H1 (cell line): ENCODE measurements around the gene NOS3. TPM values are rescaled to one million over a fixed set of nuclear protein-coding genes. Genes with fewer than 3 reads are reported as not detected.

Experiments used
- CTCF ChIA-PET: fragments of 300-600 bp; sonication (Branson Sonifier 250); formaldehyde crosslinking; loops from one replicate; lab custom pipeline; 2021; ENCODE audit not compliant: partially characterized antibody; lab: Charles Lee
- POLR2A ChIA-PET: fragments of 300-600 bp; sonication (Branson Sonifier 250); formaldehyde crosslinking; loops from one replicate; lab custom pipeline; 2021; ENCODE audit warnings: inconsistent platforms; ENCODE audit not compliant: partially characterized antibody; lab: Charles Lee
- DNase-seq, 2 experiments: peaks; one replicate each; pipeline versions ENCODE4 v3.0.0 to v3.0.0-alpha.2; 2010 to 2022; ENCODE audit warnings: low spot score in 2 of 2, low read depth in 1 of 2, mixed read lengths in 1 of 2
- FAIRE-seq: peaks from 2 replicates; lab custom pipeline; 2011; peaks lifted over from hg19 to GRCh38; lab: Jason Lieb, UNC
- H2AFZ ChIP-seq: 2 replicates; pipeline ENCODE4 v1.8.1; 2012; ENCODE audit warnings: low read length, inconsistent platforms
- H2AK5ac ChIP-seq: 2 replicates; pipeline ENCODE4 v1.6.1; 2013; ENCODE audit warnings: low read depth, low read length
- H2BK120ac ChIP-seq: replicated peaks from 2 replicates; pipeline ENCODE3; 2013; ENCODE audit warnings: low read depth, low read length, inconsistent platforms
- H2BK12ac ChIP-seq: 2 replicates; pipeline ENCODE4 v1.6.1; 2013; ENCODE audit warnings: low read depth, low read length
- H2BK15ac ChIP-seq: 2 replicates; pipeline ENCODE4 v1.6.1; 2013; ENCODE audit warnings: low read length
- H2BK20ac ChIP-seq: 2 replicates; pipeline ENCODE4 v1.6.1; 2013; ENCODE audit warnings: low read length
- H2BK5ac ChIP-seq: 2 replicates; pipeline ENCODE4 v1.6.1; 2013; ENCODE audit warnings: low read depth, low read length
- H3K14ac ChIP-seq: 2 replicates; pipeline ENCODE4 v1.6.1; 2013; ENCODE audit warnings: inconsistent platforms; ENCODE audit not compliant: insufficient read length
- H3K18ac ChIP-seq: 2 replicates; pipeline ENCODE4 v1.6.1; 2013; ENCODE audit warnings: low read length; ENCODE audit errors: extremely low read depth
- H3K23ac ChIP-seq: 2 replicates; pipeline ENCODE4 v1.6.1; 2013; ENCODE audit warnings: inconsistent platforms; ENCODE audit not compliant: insufficient read length
- H3K23me2 ChIP-seq: 2 replicates; pipeline ENCODE4 v1.6.1; 2013; ENCODE audit warnings: low read depth, low read length
- H3K27ac ChIP-seq: 2 replicates; pipeline ENCODE4 v1.6.1; 2011; ENCODE audit warnings: low read depth, low read length, inconsistent platforms
- H3K27me3 ChIP-seq, 4 experiments: replicated peaks in 1 of 4; 1 replicate in 1 of 4; 2 replicates in 3 of 4; pipeline versions ENCODE4 v1.6.1 to v1.8.1; 2011 to 2013; ENCODE audit warnings: low read length in 3 of 4, mild to moderate bottlenecking in 3 of 4, inconsistent platforms in 2 of 4, mixed read lengths in 2 of 4, moderate library complexity in 1 of 4; ENCODE audit not compliant: control insufficient read depth in 3 of 4, insufficient read depth in 3 of 4; ENCODE audit errors: extremely low read depth in 1 of 4
- H3K36me3 ChIP-seq, 4 experiments: 2 replicates each; pipeline versions ENCODE4 v1.6.1 to v1.8.1; 2011 to 2013; ENCODE audit warnings: mild to moderate bottlenecking in 4 of 4, low read length in 3 of 4, moderate library complexity in 2 of 4, control low read depth in 1 of 4, inconsistent platforms in 1 of 4; ENCODE audit not compliant: insufficient read depth in 4 of 4, control insufficient read depth in 2 of 4
- H3K4ac ChIP-seq: replicated peaks from 2 replicates; pipeline ENCODE3; 2013; ENCODE audit warnings: low read length, low read depth, mixed read lengths, inconsistent platforms; ENCODE audit not compliant: insufficient read length
- H3K4me1 ChIP-seq, 4 experiments: replicated peaks in 1 of 4; 1 replicate in 1 of 4; 2 replicates in 3 of 4; pipeline versions ENCODE4 v1.6.1 to v1.8.1; 2011 to 2013; ENCODE audit warnings: low read length in 3 of 4, inconsistent platforms in 2 of 4, mixed read lengths in 1 of 4; ENCODE audit not compliant: insufficient read depth in 4 of 4, control insufficient read depth in 3 of 4
- H3K4me2 ChIP-seq, 2 experiments: 2 replicates each; pipeline versions ENCODE4 v1.6.1 to v1.8.1; 2011 to 2013; ENCODE audit warnings: low read depth in 2 of 2, low read length in 2 of 2, control low read depth in 1 of 2, inconsistent platforms in 1 of 2, mild to moderate bottlenecking in 1 of 2; ENCODE audit not compliant: insufficient read depth in 1 of 2
- H3K4me3 ChIP-seq, 4 experiments: fragments of 200-600, 300-600 bp in 1 of 4; sonication (generic), shearing (Covaris generic), sonication (Bioruptor Twin) in 1 of 4; 2 replicates each; pipeline versions ENCODE4 v1.5.1 to v1.8.1; 2011 to 2016; ENCODE audit warnings: low read length in 4 of 4, low read depth in 3 of 4, control low read depth in 2 of 4, inconsistent platforms in 2 of 4, mild to moderate bottlenecking in 2 of 4, mixed read lengths in 1 of 4, moderate library complexity in 1 of 4; ENCODE audit not compliant: insufficient read depth in 2 of 4; ENCODE audit errors: extremely low read depth in 1 of 4
- H3K56ac ChIP-seq: replicated peaks from 2 replicates; pipeline ENCODE3; 2013; ENCODE audit warnings: low read depth, mild to moderate bottlenecking, mixed read lengths, low read length, inconsistent platforms; ENCODE audit not compliant: insufficient read length
- H3K79me1 ChIP-seq: 2 replicates; pipeline ENCODE4 v1.6.1; 2013; ENCODE audit warnings: low read depth, low read length, control low read depth
- H3K79me2 ChIP-seq, 2 experiments: 2 replicates each; pipeline versions ENCODE4 v1.6.1 to v1.8.1; 2012 to 2013; ENCODE audit warnings: low read length in 2 of 2, mild to moderate bottlenecking in 2 of 2, inconsistent platforms in 1 of 2; ENCODE audit not compliant: insufficient read depth in 2 of 2, control insufficient read depth in 1 of 2
- H3K9ac ChIP-seq, 4 experiments: replicated peaks in 1 of 4; 1 replicate in 1 of 4; 2 replicates in 3 of 4; pipeline versions ENCODE4 v1.6.1 to v1.8.1; 2011 to 2013; ENCODE audit warnings: low read depth in 3 of 4, low read length in 3 of 4, control low read depth in 2 of 4, mild to moderate bottlenecking in 2 of 4, moderate library complexity in 2 of 4, inconsistent platforms in 1 of 4; ENCODE audit errors: extremely low read depth in 1 of 4
- H3K9me3 ChIP-seq, 2 experiments: 2 replicates each; pipeline versions ENCODE4 v1.6.1 to v1.8.1; 2012 to 2013; ENCODE audit warnings: mild to moderate bottlenecking in 2 of 2, moderate library complexity in 2 of 2, control low read depth in 1 of 2, inconsistent platforms in 1 of 2, low read depth in 1 of 2, low read length in 1 of 2, mixed read lengths in 1 of 2; ENCODE audit not compliant: insufficient read depth in 2 of 2
- H4K20me1 ChIP-seq, 2 experiments: replicated peaks in 1 of 2; 2 replicates each; pipeline versions ENCODE3 to v1.8.1; 2011 to 2013; ENCODE audit warnings: inconsistent platforms in 2 of 2, low read length in 2 of 2, mild to moderate bottlenecking in 1 of 2; ENCODE audit not compliant: insufficient read depth in 2 of 2, control insufficient read depth in 1 of 2
- H4K5ac ChIP-seq: 2 replicates; pipeline ENCODE4 v1.6.1; 2013; ENCODE audit warnings: low read length, low read depth, mixed read lengths, inconsistent platforms; ENCODE audit not compliant: insufficient read length
- H4K8ac ChIP-seq: 2 replicates; pipeline ENCODE4 v1.8.0; 2013; ENCODE audit warnings: mild to moderate bottlenecking, moderate library complexity, low read length, inconsistent platforms; ENCODE audit not compliant: insufficient read depth; ENCODE audit errors: extremely low read depth
- H4K91ac ChIP-seq: replicated peaks from 2 replicates; pipeline ENCODE3; 2013; ENCODE audit warnings: low read length, mixed read lengths, inconsistent platforms; ENCODE audit not compliant: insufficient read length
- CTCF ChIP-seq, 3 experiments: IDR thresholded peaks; 1 replicate in 2 of 3; 2 replicates in 1 of 3; pipeline versions ENCODE4 v1.5.1 to v1.6.1; 2011; ENCODE audit warnings: low read length in 3 of 3, mild to moderate bottlenecking in 3 of 3, inconsistent platforms in 2 of 3, low read depth in 1 of 3, moderate library complexity in 1 of 3; ENCODE audit not compliant: insufficient read depth in 1 of 3; ENCODE audit errors: control extremely low read depth in 1 of 3
- GABPA ChIP-seq: IDR thresholded peaks from 2 replicates; pipeline ENCODE4 v1.6.1; 2011; ENCODE audit warnings: mild to moderate bottlenecking, low read length, moderate library complexity, borderline replicate concordance; ENCODE audit not compliant: insufficient read depth
- HDAC2 ChIP-seq, 2 experiments: fragments of 300-600 bp in 1 of 2; sonication (generic) in 1 of 2; IDR thresholded peaks; 2 replicates each; pipeline ENCODE4 v1.6.1; 2011 to 2012; ENCODE audit warnings: low read depth in 2 of 2, low read length in 2 of 2, mild to moderate bottlenecking in 2 of 2, moderate library complexity in 2 of 2, borderline replicate concordance in 1 of 2, inconsistent platforms in 1 of 2
- KDM4A ChIP-seq: IDR thresholded peaks from one replicate; pipeline ENCODE4 v1.7.1; 2012; ENCODE audit warnings: low read depth, mild to moderate bottlenecking, moderate library complexity, low read length, inconsistent platforms; ENCODE audit not compliant: severe bottlenecking
- MAX ChIP-seq: IDR thresholded peaks from 2 replicates; pipeline ENCODE4 v1.6.1; 2012; ENCODE audit warnings: inconsistent platforms
- SUZ12 ChIP-seq: fragments of 200-600 bp; sonication (generic); IDR thresholded peaks from 2 replicates; pipeline ENCODE4 v1.6.1; 2012; ENCODE audit warnings: mild to moderate bottlenecking, inconsistent platforms, low read length, moderate library complexity, mixed read lengths
- WGBS, 2 experiments: shearing (Covaris generic) in 1 of 2; methylation state at CpG; one replicate each; pipeline versions ENCODE4 v1.1.6 to v1.1.7; 2013 to 2015; ENCODE audit warnings: low lambda C conversion rate in 2 of 2, mixed read lengths in 2 of 2, inconsistent platforms in 1 of 2, low coverage in 1 of 2, missing lambda C conversion rate in 1 of 2; ENCODE audit not compliant: insufficient replicate concordance in 2 of 2, insufficient coverage in 1 of 2, insufficient read length in 1 of 2; ENCODE audit errors: extremely low coverage in 1 of 2, missing lambda C conversion rate in 1 of 2; 5-methylcytosine and 5-hydroxymethylcytosine counted together
- polyA plus RNA-seq, 7 experiments: library from polyadenylated mRNA; depleted of rRNA in 3 of 7; stranded (reverse) in 5 of 7; unstranded in 2 of 7; fragments of >200 nt in 5 of 7; fragments of 200-250 nt in 2 of 7; gene quantifications; 1 replicate in 5 of 7; 2 replicates in 1 of 7; 4 replicates in 1 of 7; pipeline versions ENCODE4 v1.2.1 to v1.2.3, GENCODE V29; 2011 to 2013; ENCODE audit warnings: missing spikeins in 2 of 7, mixed read lengths in 2 of 7
- total RNA-seq: library from RNA; stranded (reverse); fragmentation: NEBNext Ultra II Directional; extraction: Animal tissue kit (Norgen Biotek cat#: 25700); gene quantifications from 2 replicates; pipeline ENCODE4 v1.2.1, GENCODE V29; 2021

Gene NOS3
- total and polyA plus RNA-seq, 2 of the 8 experiments (the other 6 are each of a cell fraction or from before 2014, with no cell fraction given), result 4.4 to 16.2 TPM

- H2BK5ac ChIP-seq, result peak overlapping the region; percentile 71; the same call in 1 of the 2 replicates
- H2AK5ac ChIP-seq, result no peak overlapping the region
- H3K27ac ChIP-seq, result no peak overlapping the region
- H4K5ac ChIP-seq, result peak overlapping the region; percentile 60
- H4K8ac ChIP-seq, result peak overlapping the region; percentile 46
- FAIRE-seq (no peak), DNase-seq (peak in 1 of 2 experiments; percentile 72)
- H3K14ac ChIP-seq, result no peak overlapping the region
- H2BK120ac ChIP-seq, result no peak overlapping the region
- peak overlapping the region; percentile 33 to 93 (median 58) for H3K4me3 ChIP-seq
- no peaks in the 10 kb centered on the region for H3K79me2 ChIP-seq
- peaks cover 24% of the 10 kb centered on the region for H3K23me2 ChIP-seq
- peak overlapping the region; percentile 83 for H3K18ac ChIP-seq
- peaks cover 2 to 24% (median 22%) of the 10 kb centered on the region in 4 experiments for H3K27me3 ChIP-seq
- no peak overlapping the region for H2BK20ac ChIP-seq
- no peak overlapping the region for H3K4ac ChIP-seq
- CTCF ChIA-PET, result interaction anchor here (0.9 to 27.0 kb wide), 7 partner anchors 0 to 140 kb away, joined by 3 to 797 read pairs (median 5); partner anchors contain the start of gene KCNH2
- H3K23ac ChIP-seq, result no peak overlapping the region
- H4K20me1 ChIP-seq, result peaks cover 2 to 9% of the 10 kb centered on the region in 2 experiments
- H4K91ac ChIP-seq, result peak overlapping the region; percentile 81
- no peaks in the 10 kb centered on the region for H3K9me3 ChIP-seq
- H2AFZ ChIP-seq, result 0 out of 2 replicates have a peak overlapping the region, but pooled peaks have one; percentile 66
- POLR2A ChIA-PET, result interaction anchor here (1.9 kb wide), 1 partner anchor 10 kb away, joined by 6 read pairs; no protein-coding TSS in a partner anchor
- H3K56ac ChIP-seq, result peak overlapping the region; percentile 42
- peak overlapping the region in 2 of 4 experiments; percentile 2 to 58; a peak in 3 of 7 replicates for H3K9ac ChIP-seq
- WGBS, 2 experiments, result 3% methylated on average over 54 of the region's 89 CpGs; no CpG with 5 or more reads in 1 of the 2 experiments
- peaks cover 5 to 39% (median 31%) of the 10 kb centered on the region in 4 experiments for H3K4me1 ChIP-seq
- H2BK12ac ChIP-seq, result no peak overlapping the region; the same call in 1 of the 2 replicates
- peak overlapping the region; percentile 20; the same call in 1 of the 2 replicates for H2BK15ac ChIP-seq
- H3K36me3 ChIP-seq, result no peaks in the 10 kb centered on the region
- H3K79me1 ChIP-seq, result no peaks in the 10 kb centered on the region; the same call in 1 of the 2 replicates
- H3K4me2 ChIP-seq, result peak overlapping the region; percentile 84 to 99
- no peak for TF ChIP-seq MAX
- peak; percentile 50; the same call in 1 of the 2 replicates for TF ChIP-seq SUZ12
- peak in 1 of 2 experiments; percentile 77; a peak in 1 of 4 replicates for TF ChIP-seq HDAC2 (IDR thresholded peaks at IDR 0.05; ENCODE audit: borderline replicate concordance in 1 of 2, low read depth in 2 of 2, low read length in 2 of 2)
- no peak for TF ChIP-seq GABPA
- TF ChIP-seq KDM4A, result peak; percentile 82
- TF ChIP-seq CTCF (IDR thresholded peaks at IDR 0.05; ENCODE audit: control extremely low read depth in 1 of 3, insufficient read depth in 1 of 3, low read depth in 1 of 3, low read length in 3 of 3), result peak in 1 of 3 experiments; percentile 23; a peak in 2 of 4 replicates
These were observed 16.1 kb upstream of the NOS3 start for GRCh38 chr7:150974468-150975391.
